GM10248 (cell line): ENCODE measurements around the gene POU3F1.

Experiments used
- CTCF ChIA-PET: fragments of 300-600 bp; sonication (Branson Sonifier 250); formaldehyde crosslinking; extraction: SDS; loops from one replicate; lab custom pipeline; 2021; ENCODE audit warnings: antibody characterized with exemption; lab: Yijun Ruan, JAX
- POLR2A ChIA-PET: fragments of 350-650 bp; sonication (Branson Sonifier 250); formaldehyde crosslinking; extraction: SDS; loops from one replicate; lab custom pipeline; 2020; ENCODE audit warnings: antibody characterized with exemption; lab: Yijun Ruan, JAX
- DNase-seq: peaks from one replicate; pipeline ENCODE4 v3.0.0; 2012; ENCODE audit errors: extremely low spot score
- CTCF ChIP-seq: IDR thresholded peaks from 2 replicates; pipeline ENCODE4 v1.5.1; 2012; ENCODE audit warnings: mild to moderate bottlenecking, low read depth; ENCODE audit errors: extremely low read depth, missing control alignments, control extremely low read depth

Gene POU3F1

DNA sequence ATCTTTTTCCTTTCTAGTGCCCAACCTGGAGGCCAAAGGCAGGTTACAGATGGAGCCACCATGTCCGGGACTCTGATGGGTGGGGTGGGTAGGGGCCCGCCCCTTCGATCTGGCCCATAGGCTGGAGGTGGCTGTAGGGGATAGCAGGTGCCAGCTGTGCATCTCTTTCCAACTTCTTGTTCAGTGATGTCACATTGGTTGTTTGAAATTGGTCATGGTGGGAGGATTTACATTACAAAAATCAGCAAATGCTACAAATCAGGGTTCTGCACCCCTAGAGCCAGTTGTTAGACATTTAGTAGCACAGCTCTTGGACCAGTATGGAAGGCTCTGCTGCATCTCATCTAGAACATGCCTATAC, 22.4 kb upstream of the POU3F1 start:
- DNase-seq: no peak
- no peak for TF ChIP-seq CTCF
- ChIA-PET CTCF (interaction anchor here (1.2 to 6.9 kb wide), 4 partner anchors 8 to 766 kb away, joined by 3 to 68 read pairs (median 4); no protein-coding TSS in a partner anchor), POLR2A (no interaction called here)

DNA sequence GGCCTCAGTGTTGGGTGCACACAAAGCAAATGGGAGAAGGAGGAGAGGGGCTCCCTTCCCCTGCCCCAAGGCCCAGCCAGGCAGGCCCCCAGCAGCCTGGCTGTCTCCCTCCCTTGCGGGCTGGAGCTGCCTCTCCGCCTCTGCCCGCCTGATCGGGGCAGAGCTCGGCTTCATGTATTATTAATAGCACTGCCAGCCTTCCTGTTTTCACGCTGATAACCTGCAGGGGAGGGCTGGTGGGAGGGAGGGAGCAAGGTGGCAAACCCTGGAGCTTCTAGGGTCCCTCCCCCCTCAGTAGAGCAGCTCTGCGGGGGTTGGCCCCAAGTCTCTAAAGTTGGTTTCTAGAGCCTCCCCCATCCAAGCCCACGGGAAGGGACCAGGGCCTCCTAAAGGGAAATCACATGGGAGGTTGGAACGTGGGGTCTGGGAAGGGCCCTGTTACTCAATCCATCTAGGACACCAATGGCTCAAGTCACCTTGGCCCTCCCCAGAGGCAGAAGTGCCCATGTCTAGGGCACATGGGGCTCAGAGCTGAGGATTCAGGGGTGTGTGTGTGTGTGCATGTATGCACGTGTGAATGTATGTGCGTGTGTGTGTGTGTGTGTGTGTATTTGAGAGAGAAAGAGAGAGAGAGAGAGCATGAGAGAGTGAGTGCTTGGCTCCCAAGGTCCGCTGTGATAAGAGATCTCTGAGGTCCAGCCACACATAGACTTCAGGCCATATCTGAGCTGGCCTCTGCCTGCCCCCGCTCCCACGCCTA, 21.8 kb upstream of the POU3F1 start:
- POLR2A ChIA-PET: no interaction called here
- CTCF ChIA-PET: interaction anchor here (1.2 to 6.9 kb wide), 5 partner anchors 7 to 767 kb away, joined by 3 to 68 read pairs (median 3); no protein-coding TSS in a partner anchor

GRCh38 chr1:38064197-38064903, 17.8 kb upstream of the POU3F1 start:
- CTCF ChIA-PET: interaction anchor here (7.9 kb wide), 1 partner anchor 8 kb away, joined by 68 read pairs; no protein-coding TSS in a partner anchor
- POLR2A ChIA-PET: no interaction called here
- no peak for DNase-seq
- TF ChIP-seq CTCF: no peak

More for the DNA sequence above, 21.8 kb upstream of the POU3F1 start:
- no peak for TF ChIP-seq CTCF
- no peak for DNase-seq

DNA sequence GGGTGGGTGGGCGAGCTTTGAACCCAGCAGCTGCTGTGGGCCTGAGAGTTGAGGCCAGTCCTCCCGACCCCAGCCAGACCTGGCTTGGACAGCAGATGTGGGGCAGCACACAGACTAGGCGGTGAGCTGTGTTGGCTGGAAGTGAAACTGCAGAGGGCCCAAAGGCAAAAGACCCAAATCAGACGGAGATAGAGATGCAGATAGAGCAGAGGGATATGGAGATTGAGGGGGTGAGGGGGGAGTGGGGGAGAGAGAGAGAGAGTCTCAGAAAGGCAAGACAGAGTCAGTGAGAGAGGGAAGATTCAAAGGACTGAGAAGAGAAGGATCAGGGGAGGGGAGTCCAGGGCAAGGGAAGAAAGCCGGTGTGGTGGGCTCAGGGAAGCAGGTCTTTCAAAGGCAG, 17.0 kb upstream of the POU3F1 start:
- DNase-seq: no peak
- no peak for TF ChIP-seq CTCF
- POLR2A ChIA-PET: no interaction called here
- CTCF ChIA-PET: interaction anchor here (2.6 to 7.9 kb wide), 2 partner anchors 9 to 13 kb away, joined by 13 to 68 read pairs; no protein-coding TSS in a partner anchor

DNA sequence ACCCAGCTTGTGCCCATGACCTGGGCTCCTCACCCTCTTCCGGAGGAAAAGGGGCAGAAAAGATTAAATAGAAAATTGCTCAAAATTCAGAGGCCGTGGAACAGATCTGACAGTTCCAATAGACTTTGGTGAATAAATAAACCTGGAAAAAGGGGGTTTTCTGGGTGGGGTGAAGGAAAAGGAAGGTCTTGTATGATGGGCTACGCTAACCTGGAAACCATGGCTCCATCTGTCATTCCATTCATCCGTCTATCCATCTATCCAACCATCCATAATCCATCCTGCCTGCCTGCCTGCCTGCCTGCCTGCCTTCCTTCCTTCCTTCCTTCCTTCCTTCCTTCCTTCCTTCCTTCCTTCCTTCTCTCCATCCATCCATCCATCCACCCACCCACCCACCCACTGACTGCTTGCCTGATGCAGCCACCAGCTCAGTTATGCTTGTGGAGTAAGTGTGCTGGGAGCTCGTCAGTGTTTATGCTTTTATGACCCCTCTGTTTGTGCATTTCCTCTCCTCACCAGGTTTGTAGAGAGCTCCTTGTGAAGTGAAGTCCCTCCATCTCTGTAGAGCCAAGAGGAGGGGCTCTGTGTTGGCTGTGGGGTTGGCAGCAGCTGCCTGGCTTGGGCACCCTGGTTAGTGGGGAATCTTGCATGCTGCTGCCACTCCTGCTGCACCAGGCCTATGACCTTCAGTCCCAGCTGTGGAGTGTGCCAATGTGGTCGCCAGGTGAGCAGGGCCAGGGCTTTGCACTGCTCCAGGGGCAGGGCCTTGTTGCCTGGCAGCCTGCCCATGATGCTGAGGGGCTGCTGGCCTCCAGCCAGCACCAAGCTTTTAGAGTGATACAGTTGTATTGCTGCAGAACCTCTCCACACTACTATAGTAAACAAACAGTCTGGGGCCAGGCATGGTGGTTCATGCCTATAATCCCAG, 16.0 kb upstream of the POU3F1 start:
- POLR2A ChIA-PET: no interaction called here
- DNase-seq: no peak
- CTCF ChIA-PET: interaction anchor here (1.1 to 7.9 kb wide), 4 partner anchors 10 to 37 kb away, joined by 3 to 68 read pairs (median 8); no protein-coding TSS in a partner anchor
- TF ChIP-seq CTCF: no peak
